Left ventricle myocardium inferior (tissue), 1 donor: ENCODE data around the gene TOM1. TPM values are rescaled to one million over a fixed set of nuclear protein-coding genes. Genes with fewer than 3 reads are reported as not detected.

Experiments
- DNase-seq: peaks from one replicate; pipeline ENCODE4 v3.0.0-alpha.2; 2020
- H3K27ac ChIP-seq: fragments of 200-600 bp; replicated peaks from 2 replicates; pipeline ENCODE4 v1.8.0; 2021
- H3K27me3 ChIP-seq: fragments of 200-600 bp; 2 replicates; pipeline ENCODE4 v1.8.0; 2021; ENCODE audit warnings: low read depth
- H3K36me3 ChIP-seq: fragments of 200-600 bp; 2 replicates; pipeline ENCODE4 v1.8.0; 2021
- H3K4me1 ChIP-seq: fragments of 200-600 bp; 2 replicates; pipeline ENCODE4 v1.8.0; 2021
- H3K4me3 ChIP-seq: fragments of 200-600 bp; 2 replicates; pipeline ENCODE4 v1.8.0; 2021; ENCODE audit warnings: mild to moderate bottlenecking, moderate library complexity
- H3K9me3 ChIP-seq: fragments of 200-600 bp; replicated peaks from 2 replicates; pipeline ENCODE4 v1.8.0; 2021
- intact Hi-C: fragments of 100-400 bp; cut with micrococcal nuclease; formaldehyde crosslinking; loops from one replicate; pipeline ENCODE4 v1.11.0; 2022
- total RNA-seq: library from RNA; stranded (reverse); fragmentation: NEBNext Ultra II Directional; extraction: Animal tissue kit (Norgen Biotek cat#: 25700); gene quantifications from one replicate; pipeline ENCODE4 v1.2.1, GENCODE V29; 2021
- TF ChIP-seq, protein P1 (sequence below): fragments of 200-600 bp; IDR thresholded peaks from 2 replicates; pipeline ENCODE4 v1.8.0; 2021; ENCODE audit warnings: antibody characterized with exemption, mild to moderate bottlenecking, borderline replicate concordance
- donor health status: DM: no; HTN: yes; CAD: no; lungs with severe emphysema.

Gene TOM1
- total RNA-seq, 1 donor from 2014 or later, result 68.0 TPM

DNA sequence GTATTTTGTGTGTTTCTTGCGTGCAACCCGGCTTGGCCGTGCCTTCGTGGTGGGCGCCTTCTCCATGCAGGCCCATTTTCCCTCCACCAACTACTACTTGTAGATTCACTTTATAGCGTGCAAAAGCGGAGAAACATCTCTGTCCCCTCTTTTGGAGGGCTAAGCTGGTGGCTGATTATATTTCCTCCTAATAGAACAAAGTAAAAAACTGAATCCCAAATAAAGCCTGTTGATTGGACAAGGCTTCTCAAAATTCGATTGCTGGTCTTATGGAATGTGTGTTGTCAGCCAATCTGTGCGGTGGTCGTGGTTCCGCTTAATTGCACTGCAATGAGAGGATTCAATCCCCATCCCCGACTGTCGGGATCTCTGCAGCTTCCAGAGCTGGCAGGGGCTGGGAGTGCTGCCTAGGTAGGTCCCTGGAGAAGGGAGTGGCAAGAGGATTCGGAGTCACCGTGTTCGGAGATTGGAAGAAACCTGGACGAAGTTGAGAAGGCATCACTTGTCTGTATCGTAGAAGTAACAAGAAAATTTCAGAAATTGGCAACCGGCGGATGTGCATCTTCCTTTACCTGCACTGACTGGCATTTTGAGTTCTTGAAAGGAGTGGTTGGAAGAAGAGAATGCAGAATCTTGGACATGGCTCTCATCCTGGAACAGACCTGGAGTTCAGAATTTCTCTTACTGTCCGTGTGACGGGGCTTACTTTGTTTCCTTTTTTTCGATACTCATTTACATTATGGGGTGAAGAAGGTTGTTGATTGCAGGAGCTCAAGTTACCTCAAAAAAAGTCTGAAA lies 41.3 kb upstream of the TOM1 start:
- intact Hi-C loops, result no loop called here

DNA sequence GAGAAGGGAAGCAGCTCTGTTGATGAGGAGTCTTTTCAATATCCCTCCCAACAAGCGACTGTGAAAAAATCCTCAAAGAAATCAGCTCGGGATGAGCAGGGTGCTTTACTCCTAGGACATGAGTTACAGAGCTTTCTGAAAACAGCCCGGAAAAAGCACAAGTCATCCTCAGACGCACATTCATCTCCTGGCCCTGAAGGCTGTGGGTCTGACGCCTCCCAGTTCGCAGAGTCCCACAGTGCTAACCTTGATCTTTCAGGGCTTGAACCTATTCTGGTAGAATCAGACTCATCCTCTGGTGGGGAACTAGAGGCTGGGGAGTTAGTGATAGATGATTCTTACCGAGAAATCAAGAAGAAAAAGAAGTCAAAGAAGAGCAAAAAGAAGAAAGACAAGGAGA lies 34.7 kb upstream of the TOM1 start:
- H3K9me3 ChIP-seq, result no peaks in the 10 kb centered on the region
- TF ChIP-seq, protein P1, sequence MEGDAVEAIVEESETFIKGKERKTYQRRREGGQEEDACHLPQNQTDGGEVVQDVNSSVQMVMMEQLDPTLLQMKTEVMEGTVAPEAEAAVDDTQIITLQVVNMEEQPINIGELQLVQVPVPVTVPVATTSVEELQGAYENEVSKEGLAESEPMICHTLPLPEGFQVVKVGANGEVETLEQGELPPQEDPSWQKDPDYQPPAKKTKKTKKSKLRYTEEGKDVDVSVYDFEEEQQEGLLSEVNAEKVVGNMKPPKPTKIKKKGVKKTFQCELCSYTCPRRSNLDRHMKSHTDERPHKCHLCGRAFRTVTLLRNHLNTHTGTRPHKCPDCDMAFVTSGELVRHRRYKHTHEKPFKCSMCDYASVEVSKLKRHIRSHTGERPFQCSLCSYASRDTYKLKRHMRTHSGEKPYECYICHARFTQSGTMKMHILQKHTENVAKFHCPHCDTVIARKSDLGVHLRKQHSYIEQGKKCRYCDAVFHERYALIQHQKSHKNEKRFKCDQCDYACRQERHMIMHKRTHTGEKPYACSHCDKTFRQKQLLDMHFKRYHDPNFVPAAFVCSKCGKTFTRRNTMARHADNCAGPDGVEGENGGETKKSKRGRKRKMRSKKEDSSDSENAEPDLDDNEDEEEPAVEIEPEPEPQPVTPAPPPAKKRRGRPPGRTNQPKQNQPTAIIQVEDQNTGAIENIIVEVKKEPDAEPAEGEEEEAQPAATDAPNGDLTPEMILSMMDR, result no peak
- no peak for DNase-seq
- intact Hi-C loops, result no loop called here
- H3K27me3 ChIP-seq, result no peaks in the 10 kb centered on the region
- peaks cover 4% of the 10 kb centered on the region for H3K4me1 ChIP-seq
- H3K27ac ChIP-seq, result no peak overlapping the region
- H3K4me3 ChIP-seq, result no peak overlapping the region
- peaks cover 74% of the 10 kb centered on the region for H3K36me3 ChIP-seq

More for the DNA sequence above, 41.3 kb upstream of the TOM1 start:
- TF ChIP-seq, protein P1, result no peak
- H3K4me1 ChIP-seq, result peaks cover 29% of the 10 kb centered on the region
- peak overlapping the region; percentile 85 for H3K4me3 ChIP-seq
- DNase-seq, result no peak
- H3K27me3 ChIP-seq, result no peaks in the 10 kb centered on the region
- peaks cover 12% of the 10 kb centered on the region for H3K36me3 ChIP-seq
- no peaks in the 10 kb centered on the region for H3K9me3 ChIP-seq
- H3K27ac ChIP-seq, result peak overlapping the region; percentile 94

DNA sequence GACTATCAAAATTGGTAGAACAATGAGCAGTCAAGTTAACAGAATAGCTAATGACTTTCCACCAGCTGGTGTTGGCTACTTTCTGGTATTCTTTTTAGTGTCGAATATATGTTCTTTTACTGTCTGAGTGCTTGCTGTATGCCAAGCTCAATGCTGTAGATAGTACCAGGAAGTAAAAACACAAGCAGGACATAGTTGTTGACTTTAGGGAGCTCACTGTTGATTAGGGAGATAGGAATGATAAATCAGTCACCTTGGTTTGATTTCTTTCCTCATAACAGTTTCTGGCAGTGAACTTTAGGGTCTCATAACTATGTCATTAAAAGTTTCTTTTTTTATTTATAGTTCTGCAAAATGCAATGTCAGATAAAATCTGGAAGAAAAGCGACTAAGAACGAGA lies 33.4 kb upstream of the TOM1 start:
- DNase-seq, result no peak
- Histone ChIP-seq H3K4me3 (no peak overlapping the region), H3K36me3 (peaks cover 85% of the 10 kb centered on the region), H3K9me3 (no peaks in the 10 kb centered on the region), H3K4me1 (no peaks in the 10 kb centered on the region), H3K27me3 (no peaks in the 10 kb centered on the region), H3K27ac (no peak overlapping the region)
- TF ChIP-seq, protein P1, result no peak
- intact Hi-C loops, result no loop called here

DNA sequence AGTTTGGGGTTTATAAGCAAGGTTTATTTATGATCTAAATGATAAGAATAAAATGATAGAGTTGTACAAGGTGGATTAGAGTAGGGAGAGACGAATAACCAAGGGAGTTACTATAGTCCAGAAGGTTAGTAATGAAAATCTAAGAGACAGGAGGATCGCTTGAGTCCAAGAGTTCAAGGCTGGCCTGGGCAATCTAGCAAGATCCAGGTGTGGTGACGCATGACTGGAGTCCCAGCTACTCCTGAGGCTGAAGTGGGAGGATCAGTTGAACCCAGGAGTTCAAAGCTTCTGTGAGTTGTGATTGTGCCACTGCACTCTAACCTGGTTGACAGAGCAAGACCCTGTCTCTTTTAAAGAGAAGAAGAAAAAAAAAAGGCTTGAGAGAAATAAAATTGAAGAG lies 30.1 kb upstream of the TOM1 start:
- H3K4me1 ChIP-seq, result no peaks in the 10 kb centered on the region
- peaks cover 79% of the 10 kb centered on the region for H3K36me3 ChIP-seq
- intact Hi-C loops, result no loop called here
- H3K27me3 ChIP-seq, result no peaks in the 10 kb centered on the region
- no peak overlapping the region for H3K4me3 ChIP-seq
- H3K9me3 ChIP-seq, result no peaks in the 10 kb centered on the region
- TF ChIP-seq, protein P1, result no peak
- no peak overlapping the region for H3K27ac ChIP-seq
- no peak for DNase-seq

DNA sequence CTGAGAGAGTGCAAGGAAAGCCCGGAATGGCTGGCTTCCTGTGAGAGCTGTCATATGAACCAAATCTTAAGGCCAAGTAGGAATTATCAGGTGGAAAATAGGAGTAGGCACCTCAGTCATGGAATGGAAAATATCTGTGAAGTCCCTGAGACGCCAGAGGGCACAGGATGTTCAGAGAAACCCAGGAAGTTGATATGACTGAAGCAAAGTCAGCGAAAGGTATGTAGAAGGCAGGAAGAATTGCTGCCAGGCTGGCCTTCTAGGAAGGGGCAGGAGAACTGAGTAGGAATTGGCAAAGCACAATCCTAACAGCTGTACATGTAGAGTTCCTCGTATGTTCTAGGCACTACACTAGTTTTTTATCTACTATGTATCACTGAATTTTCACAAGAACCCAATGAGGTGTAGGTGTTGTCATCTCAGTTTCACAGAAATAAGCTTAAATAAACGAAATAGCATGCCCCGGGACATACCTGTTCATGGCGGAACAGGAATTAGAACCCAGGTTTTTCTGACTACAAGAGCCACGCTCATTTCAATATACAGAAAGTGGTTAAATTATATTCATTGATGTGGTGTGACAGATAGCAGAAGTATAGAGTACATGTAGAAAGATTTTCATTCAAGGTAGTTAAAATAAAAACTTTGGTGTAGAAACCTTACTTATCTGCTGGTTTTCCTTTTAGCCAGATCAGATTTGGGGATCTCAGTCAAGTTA lies 25.4 kb upstream of the TOM1 start:
- DNase-seq, result no peak

More for the DNA sequence above, 25.4 kb upstream of the TOM1 start:
- Histone ChIP-seq H3K27ac (no peak overlapping the region), H3K36me3 (peaks cover 45% of the 10 kb centered on the region), H3K4me1 (no peaks in the 10 kb centered on the region), H3K9me3 (no peaks in the 10 kb centered on the region), H3K4me3 (no peak overlapping the region), H3K27me3 (no peaks in the 10 kb centered on the region)
- intact Hi-C loops, result no loop called here
- TF ChIP-seq, protein P1, result no peak
